Peyer's patch (tissue), 4 donors: ENCODE results near the gene CHST3. TPM values are rescaled to one million over a fixed set of nuclear protein-coding genes. Genes with fewer than 3 reads are reported as not detected.

Experiments
- DNase-seq, 3 donors: peaks; one replicate each; pipeline ENCODE4 v3.0.0-alpha.2; 2017 to 2019
- H3K27ac ChIP-seq, 4 donors: fragments of 200-600 bp; sonication (generic); one replicate each; pipeline ENCODE4 v1.5.1; 2016 to 2019
- H3K27me3 ChIP-seq, 2 donors: fragments of 200-600 bp; sonication (generic); one replicate each; pipeline ENCODE4 v1.5.1; 2019
- H3K36me3 ChIP-seq, 3 donors: fragments of 200-600 bp; sonication (generic); one replicate each; pipeline ENCODE4 v1.5.1; 2016 to 2019
- H3K4me1 ChIP-seq, 4 donors: fragments of 200-600 bp; sonication (generic); one replicate each; pipeline ENCODE4 v1.5.1; 2016 to 2019
- H3K4me3 ChIP-seq, 4 donors: fragments of 200-600 bp; sonication (generic); 1 replicate in 3 of 4; 2 replicates in 1 of 4; pipeline ENCODE4 v1.5.1; 2016 to 2019; ENCODE audit warnings: mild to moderate bottlenecking in 1 of 4
- H3K9me3 ChIP-seq, 4 donors: fragments of 200-600 bp; sonication (generic); one replicate each; pipeline ENCODE4 v1.5.1; 2016 to 2019; ENCODE audit warnings: mild to moderate bottlenecking in 1 of 4
- CTCF ChIP-seq, 6 experiments: fragments of 450-650 bp in 4 of 6; fragments of 200-600 bp in 2 of 6; sonication (generic) in 1 of 6; IDR thresholded peaks; one replicate each; pipeline ENCODE4 v1.5.1; 2017 to 2019; ENCODE audit warnings: antibody characterized with exemption in 6 of 6, mild to moderate bottlenecking in 3 of 6, moderate library complexity in 1 of 6
- POLR2A ChIP-seq, 2 donors: fragments of 450-650 bp; IDR thresholded peaks; one replicate each; pipeline ENCODE4 v1.5.1; 2017; ENCODE audit warnings: antibody characterized with exemption in 2 of 2, mild to moderate bottlenecking in 2 of 2, moderate library complexity in 2 of 2
- total RNA-seq, 4 donors: library from RNA; depleted of rRNA; stranded (reverse); fragments of >200 nt; gene quantifications; one replicate each; pipeline ENCODE4 v1.1.0, GENCODE V29; 2016

The CHST3 gene
- total RNA-seq, 4 donors from 2014 or later: 0.88 to 9.1 (median 3.0) TPM

GRCh38 chr10:71941318-71941717 is 22.9 kb upstream of the CHST3 start:
- H3K9me3 ChIP-seq: peaks cover 0 to 29% (median 9%) of the 10 kb centered on the region in 4 donors
- TF ChIP-seq POLR2A (IDR thresholded peaks at IDR 0.05) (no peak), CTCF (IDR thresholded peaks at IDR 0.05) (no peak)
- no peak for DNase-seq
- H3K36me3 ChIP-seq: no peaks in the 10 kb centered on the region
- H3K27ac ChIP-seq: no peak overlapping the region
- H3K4me1 ChIP-seq: no peaks in the 10 kb centered on the region
- H3K4me3 ChIP-seq: no peak overlapping the region
- H3K27me3 ChIP-seq: no peaks in the 10 kb centered on the region

DNA sequence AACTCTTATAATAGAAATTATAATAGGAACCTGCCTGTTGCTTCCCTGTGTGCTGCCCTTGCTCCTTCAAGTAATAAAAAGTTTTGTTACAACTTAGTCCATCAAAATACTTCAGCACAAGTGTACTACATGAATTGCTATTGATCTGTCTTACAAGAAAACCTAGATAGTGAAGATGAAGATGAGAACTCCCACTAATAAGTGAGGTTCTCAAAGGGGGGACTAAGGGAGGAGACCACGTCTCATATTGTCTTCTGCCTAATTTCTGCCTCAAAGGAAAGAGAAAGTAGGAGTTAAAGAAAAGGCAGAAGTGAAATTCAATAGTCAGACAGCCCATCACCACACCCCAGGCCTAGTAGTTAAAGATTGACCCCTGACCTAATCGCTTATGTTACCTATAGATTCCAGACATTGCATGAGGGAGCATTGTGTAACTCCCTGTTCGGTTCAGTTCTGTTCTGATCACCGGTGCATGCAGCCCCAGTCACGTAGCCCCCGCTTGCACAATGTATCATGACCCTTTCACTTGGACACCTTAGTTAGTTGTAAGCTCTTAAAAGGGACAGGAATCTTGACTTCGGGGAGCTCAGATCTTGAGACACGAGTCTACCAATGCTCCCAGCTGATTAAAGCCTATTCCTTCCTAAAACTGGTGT is 18.2 kb upstream of the CHST3 start:
- H3K9me3 ChIP-seq: peaks cover 0 to 57% (median 22%) of the 10 kb centered on the region in 4 donors
- TF ChIP-seq POLR2A (IDR thresholded peaks at IDR 0.05) (no peak), CTCF (IDR thresholded peaks at IDR 0.05) (no peak)
- no peak overlapping the region for H3K4me3 ChIP-seq
- no peaks in the 10 kb centered on the region for H3K4me1 ChIP-seq
- DNase-seq: no peak
- H3K36me3 ChIP-seq: no peaks in the 10 kb centered on the region
- H3K27ac ChIP-seq: no peak overlapping the region
- no peaks in the 10 kb centered on the region for H3K27me3 ChIP-seq

DNA sequence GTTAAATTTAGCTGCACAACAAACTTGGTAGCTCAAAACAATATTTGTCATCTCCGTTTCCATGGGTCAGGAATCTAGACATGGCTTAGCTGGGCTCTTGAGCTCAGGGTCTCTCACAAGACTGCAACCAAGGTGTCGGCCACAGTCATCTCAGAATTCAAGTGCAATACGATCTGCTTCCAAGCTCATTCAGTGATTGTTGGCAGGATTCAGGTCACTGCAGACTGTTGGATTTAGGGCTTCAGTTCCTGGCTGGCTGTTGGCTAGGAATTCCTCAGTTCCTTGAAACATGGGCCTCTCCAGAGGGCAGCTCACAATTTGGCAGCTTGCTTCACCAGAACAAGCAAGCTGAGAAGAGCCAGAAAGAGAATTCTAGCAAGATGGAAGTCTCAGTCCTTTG is 17.5 kb upstream of the CHST3 start:
- DNase-seq: no peak
- no peaks in the 10 kb centered on the region for H3K27me3 ChIP-seq
- H3K4me1 ChIP-seq: no peaks in the 10 kb centered on the region
- H3K36me3 ChIP-seq: no peaks in the 10 kb centered on the region
- peaks cover 0 to 57% (median 22%) of the 10 kb centered on the region in 4 donors for H3K9me3 ChIP-seq
- no peak overlapping the region for H3K27ac ChIP-seq
- no peak for TF ChIP-seq POLR2A (IDR thresholded peaks at IDR 0.05)
- no peak for TF ChIP-seq CTCF (IDR thresholded peaks at IDR 0.05)
- no peak overlapping the region for H3K4me3 ChIP-seq

- H3K4me3 ChIP-seq: no peak overlapping the region
- no peaks in the 10 kb centered on the region for H3K4me1 ChIP-seq
- H3K27me3 ChIP-seq: no peaks in the 10 kb centered on the region
- H3K9me3 ChIP-seq: peaks cover 0 to 50% (median 22%) of the 10 kb centered on the region in 4 donors
- TF ChIP-seq CTCF (IDR thresholded peaks at IDR 0.05) (no peak), POLR2A (IDR thresholded peaks at IDR 0.05) (no peak)
- no peak overlapping the region for H3K27ac ChIP-seq
- DNase-seq: no peak
- no peaks in the 10 kb centered on the region for H3K36me3 ChIP-seq
Observed at GRCh38 chr10:71948496-71949067, 15.6 kb upstream of the CHST3 start.

- TF ChIP-seq POLR2A (IDR thresholded peaks at IDR 0.05) (no peak), CTCF (IDR thresholded peaks at IDR 0.05) (no peak)
- no peak for DNase-seq
- Histone ChIP-seq H3K4me1 (no peaks in the 10 kb centered on the region), H3K4me3 (no peak overlapping the region), H3K27ac (no peak overlapping the region), H3K36me3 (no peaks in the 10 kb centered on the region), H3K9me3 (peaks cover 0 to 46% (median 16%) of the 10 kb centered on the region in 4 donors), H3K27me3 (no peaks in the 10 kb centered on the region)
Observed at GRCh38 chr10:71950683-71951082, 13.5 kb upstream of the CHST3 start.
